Activated naive CD8-positive, alpha-beta T cell treated with anti-CD3 and anti-CD28 coated beads, Interleukin-2, amount 10 ng/mL, durations not matched to agents 7 days and 5 days (primary cell): ENCODE results near the gene ATP2B1. TPM values are rescaled to one million over a fixed set of nuclear protein-coding genes. Genes with fewer than 3 reads are reported as not detected.
A peak's percentile ranks its signal among the peaks of the same experiment; 100 is the strongest.

Experiments used
- ATAC-seq: fragments of 150-1000 bp; cut with Tn5 transposase; one replicate; pipeline ENCODE4 v1.10.0; 2021; ENCODE audit warnings: low read depth, moderate library complexity
- POLR2A ChIA-PET: fragments of 350-600 bp; sonication (Branson Sonifier 250); formaldehyde crosslinking; loops from one replicate; lab custom pipeline; 2021; ENCODE audit warnings: antibody characterized with exemption; lab: Charles Lee
- DNase-seq: peaks from one replicate; pipeline ENCODE4 v3.0.0; 2021
- H3K27ac Mint-ChIP-seq: one replicate; pipeline ENCODE4 v1.8.0; 2022; ENCODE audit warnings: mild to moderate bottlenecking, mixed read lengths
- H3K27me3 Mint-ChIP-seq: one replicate; pipeline ENCODE4 v1.8.0; 2022; ENCODE audit warnings: mild to moderate bottlenecking, moderate library complexity, mixed read lengths
- H3K36me3 Mint-ChIP-seq: one replicate; pipeline ENCODE4 v1.8.0; 2021; ENCODE audit warnings: mild to moderate bottlenecking, mixed read lengths
- H3K4me1 Mint-ChIP-seq: one replicate; pipeline ENCODE4 v1.8.0; 2021; ENCODE audit warnings: mixed read lengths
- H3K4me3 Mint-ChIP-seq: one replicate; pipeline ENCODE4 v1.8.0; 2022; ENCODE audit warnings: mild to moderate bottlenecking, moderate library complexity, mixed read lengths
- H3K9me3 Mint-ChIP-seq: one replicate; pipeline ENCODE4 v1.8.0; 2021; ENCODE audit warnings: mixed read lengths
- total RNA-seq, 2 experiments: library from RNA; stranded (reverse); gene quantifications; one replicate each; pipeline ENCODE4 v1.2.3, GENCODE V29; 2021

ATP2B1 gene
- total RNA-seq, 2 experiments from 2014 or later, result 36.7 to 38.9 TPM

GRCh38 chr12:89733579-89734201 is 25.1 kb upstream of the ATP2B1 start:
- DNase-seq, result no peak
- Mint-ChIP-seq H3K36me3 (peaks cover 18% of the 10 kb centered on the region), H3K9me3 (peaks cover 19% of the 10 kb centered on the region), H3K4me1 (peaks cover 8% of the 10 kb centered on the region), H3K27ac (peak overlapping the region; percentile 37), H3K4me3 (peak overlapping the region; percentile 11), H3K27me3 (no peaks in the 10 kb centered on the region)
- ATAC-seq, result peak; percentile 52
- POLR2A ChIA-PET, result interaction anchor here (0.8 to 1.1 kb wide), 2 partner anchors 25 to 130 kb away, joined by 3 to 12 read pairs; partner anchors contain the start of gene ATP2B1

GRCh38 chr12:89732522-89732921 is 23.9 kb upstream of the ATP2B1 start:
- Mint-ChIP-seq H3K9me3 (peaks cover 14% of the 10 kb centered on the region), H3K4me3 (no peak overlapping the region), H3K27me3 (no peaks in the 10 kb centered on the region), H3K27ac (no peak overlapping the region), H3K4me1 (peaks cover 8% of the 10 kb centered on the region), H3K36me3 (peaks cover 14% of the 10 kb centered on the region)
- ATAC-seq (no peak), DNase-seq (no peak)
- POLR2A ChIA-PET, result no interaction called here

GRCh38 chr12:89731614-89732013 is 23.0 kb upstream of the ATP2B1 start:
- Mint-ChIP-seq H3K36me3 (peaks cover 14% of the 10 kb centered on the region), H3K27ac (no peak overlapping the region), H3K4me1 (peaks cover 8% of the 10 kb centered on the region), H3K27me3 (no peaks in the 10 kb centered on the region), H3K9me3 (peaks cover 13% of the 10 kb centered on the region), H3K4me3 (no peak overlapping the region)
- ATAC-seq, result no peak
- DNase-seq, result no peak
- POLR2A ChIA-PET, result no interaction called here

- peaks cover 8% of the 10 kb centered on the region for H3K4me1 Mint-ChIP-seq
- no peaks in the 10 kb centered on the region for H3K27me3 Mint-ChIP-seq
- H3K27ac Mint-ChIP-seq, result no peak overlapping the region
- DNase-seq (no peak), ATAC-seq (no peak)
- POLR2A ChIA-PET, result no interaction called here
- H3K9me3 Mint-ChIP-seq, result peaks cover 12% of the 10 kb centered on the region
- H3K4me3 Mint-ChIP-seq, result no peak overlapping the region
- peaks cover 13% of the 10 kb centered on the region for H3K36me3 Mint-ChIP-seq
Observed at GRCh38 chr12:89731089-89731488, 22.5 kb upstream of the ATP2B1 start.

- no peak overlapping the region for H3K4me3 Mint-ChIP-seq
- no peaks in the 10 kb centered on the region for H3K27me3 Mint-ChIP-seq
- DNase-seq, result no peak
- H3K36me3 Mint-ChIP-seq, result peaks cover 5% of the 10 kb centered on the region
- POLR2A ChIA-PET, result no interaction called here
- no peak overlapping the region for H3K27ac Mint-ChIP-seq
- H3K9me3 Mint-ChIP-seq, result peaks cover 10% of the 10 kb centered on the region
- ATAC-seq, result no peak
- peaks cover 8% of the 10 kb centered on the region for H3K4me1 Mint-ChIP-seq
Observed at GRCh38 chr12:89729946-89730459, 21.4 kb upstream of the ATP2B1 start.

GRCh38 chr12:89723276-89723675 is 14.6 kb upstream of the ATP2B1 start:
- Mint-ChIP-seq H3K27ac (no peak overlapping the region), H3K4me1 (no peaks in the 10 kb centered on the region), H3K9me3 (peaks cover 6% of the 10 kb centered on the region), H3K27me3 (no peaks in the 10 kb centered on the region), H3K36me3 (no peaks in the 10 kb centered on the region), H3K4me3 (no peak overlapping the region)
- ATAC-seq (no peak), DNase-seq (no peak)
- POLR2A ChIA-PET, result no interaction called here

GRCh38 chr12:89721291-89721987 is 12.8 kb upstream of the ATP2B1 start:
- Mint-ChIP-seq H3K27me3 (no peaks in the 10 kb centered on the region), H3K27ac (no peak overlapping the region), H3K9me3 (peaks cover 4% of the 10 kb centered on the region), H3K36me3 (no peaks in the 10 kb centered on the region), H3K4me1 (no peaks in the 10 kb centered on the region), H3K4me3 (no peak overlapping the region)
- POLR2A ChIA-PET, result no interaction called here
- ATAC-seq (no peak), DNase-seq (no peak)

GRCh38 chr12:89717759-89718523 is 9.3 kb upstream of the ATP2B1 start:
- Mint-ChIP-seq H3K27ac (no peak overlapping the region), H3K4me3 (no peak overlapping the region), H3K4me1 (no peaks in the 10 kb centered on the region), H3K27me3 (no peaks in the 10 kb centered on the region), H3K9me3 (peaks cover 15% of the 10 kb centered on the region), H3K36me3 (no peaks in the 10 kb centered on the region)
- no peak for ATAC-seq
- no peak for DNase-seq
- POLR2A ChIA-PET, result interaction anchor here (1.4 kb wide), 1 partner anchor 8 kb away, joined by 9 read pairs; no protein-coding TSS in a partner anchor

GRCh38 chr12:89712706-89713105 is 4.1 kb upstream of the ATP2B1 start:
- ATAC-seq (no peak), DNase-seq (no peak)
- H3K4me1 Mint-ChIP-seq, result peaks cover 3% of the 10 kb centered on the region
- H3K9me3 Mint-ChIP-seq, result peaks cover 12% of the 10 kb centered on the region
- no peak overlapping the region for H3K27ac Mint-ChIP-seq
- H3K27me3 Mint-ChIP-seq, result peaks cover 13% of the 10 kb centered on the region
- peaks cover 1% of the 10 kb centered on the region for H3K36me3 Mint-ChIP-seq
- H3K4me3 Mint-ChIP-seq, result no peak overlapping the region
- POLR2A ChIA-PET, result no interaction called here

GRCh38 chr12:89710873-89711750 is 2.5 kb upstream of the ATP2B1 start:
- H3K36me3 Mint-ChIP-seq, result peaks cover 1% of the 10 kb centered on the region
- H3K9me3 Mint-ChIP-seq, result peaks cover 10% of the 10 kb centered on the region
- no peak for ATAC-seq
- H3K27ac Mint-ChIP-seq, result no peak overlapping the region
- peaks cover 13% of the 10 kb centered on the region for H3K27me3 Mint-ChIP-seq
- no peak overlapping the region for H3K4me3 Mint-ChIP-seq
- POLR2A ChIA-PET, result no interaction called here
- no peak for DNase-seq
- peaks cover 12% of the 10 kb centered on the region for H3K4me1 Mint-ChIP-seq

GRCh38 chr12:89709995-89710872 is 1.6 kb upstream of the ATP2B1 start:
- Mint-ChIP-seq H3K36me3 (peaks cover 1% of the 10 kb centered on the region), H3K27ac (peak overlapping the region; percentile 83), H3K9me3 (peaks cover 7% of the 10 kb centered on the region), H3K4me1 (peaks cover 17% of the 10 kb centered on the region), H3K27me3 (peaks cover 13% of the 10 kb centered on the region), H3K4me3 (peak overlapping the region; percentile 83)
- ATAC-seq (no peak), DNase-seq (no peak)
- POLR2A ChIA-PET, result interaction anchor here (1.3 to 2.7 kb wide), 8 partner anchors 8 to 670 kb away, joined by 3 to 28 read pairs (median 8); no protein-coding TSS in a partner anchor
